ENCODE data around the gene UBIAD1.

The UBIAD1 gene

GRCh38 chr1:11331036-11331944 is 58.3 kb downstream of the UBIAD1 start:
- Histone ChIP-seq H3K79me2 (ENCODE audit: low read length) (no peaks in the 10 kb centered on the region), H3K9me3 (ENCODE audit: insufficient read depth, low read length) (no peaks in the 10 kb centered on the region), H3K27me3 (ENCODE audit: low read depth, low read length) (0 out of 2 replicates have a peak, but pooled peaks cover 5% of the 10 kb centered on the region), H2AFZ (ENCODE audit: low read depth, low read length) (no peak overlapping the region), H3K4me3 (ENCODE audit: low read length) (no peak overlapping the region), H4K20me1 (ENCODE audit: insufficient read depth, low read length) (no peaks in the 10 kb centered on the region), H3K4me2 (ENCODE audit: low read length) (no peak overlapping the region), H3K36me3 (replicated peaks; ENCODE audit: low read depth, low read length) (no peaks in the 10 kb centered on the region), H3K4me1 (ENCODE audit: low read length) (peaks cover 18% of the 10 kb centered on the region), H3K9ac (ENCODE audit: low read length) (no peak overlapping the region), H3K27ac (ENCODE audit: low read length) (no peak overlapping the region)
- TF ChIP-seq EZH2phosphoT487 (IDR thresholded peaks at IDR 0.05; ENCODE audit: low read depth), result no peak
- TF ChIP-seq CTCF (IDR thresholded peaks at IDR 0.05; ENCODE audit: low read depth, low read length), result no peak

- no peak overlapping the region for H3K4me3 ChIP-seq (ENCODE audit: low read length)
- no peak for TF ChIP-seq CTCF (IDR thresholded peaks at IDR 0.05; ENCODE audit: low read depth, low read length)
- TF ChIP-seq EZH2phosphoT487 (IDR thresholded peaks at IDR 0.05; ENCODE audit: low read depth), result no peak
- no peak overlapping the region for H3K4me2 ChIP-seq (ENCODE audit: low read length)
- no peaks in the 10 kb centered on the region for H3K79me2 ChIP-seq (ENCODE audit: low read length)
- no peak overlapping the region for H3K9ac ChIP-seq (ENCODE audit: low read length)
- H3K27me3 ChIP-seq (ENCODE audit: low read depth, low read length), result 0 out of 2 replicates have a peak, but pooled peaks cover 5% of the 10 kb centered on the region
- H3K4me1 ChIP-seq (ENCODE audit: low read length), result peaks cover 19% of the 10 kb centered on the region
- no peak overlapping the region for H3K27ac ChIP-seq (ENCODE audit: low read length)
- no peak overlapping the region for H2AFZ ChIP-seq (ENCODE audit: low read depth, low read length)
- H4K20me1 ChIP-seq (ENCODE audit: insufficient read depth, low read length), result no peaks in the 10 kb centered on the region
- no peaks in the 10 kb centered on the region for H3K36me3 ChIP-seq (replicated peaks; ENCODE audit: low read depth, low read length)
- H3K9me3 ChIP-seq (ENCODE audit: insufficient read depth, low read length), result no peaks in the 10 kb centered on the region
Observed at GRCh38 chr1:11331945-11332546, 59.0 kb downstream of the UBIAD1 start.

GRCh38 chr1:11333631-11334030 is 60.6 kb downstream of the UBIAD1 start:
- Histone ChIP-seq H3K4me1 (ENCODE audit: low read length) (peaks cover 19% of the 10 kb centered on the region), H3K4me3 (ENCODE audit: low read length) (no peak overlapping the region), H3K9ac (ENCODE audit: low read length) (no peak overlapping the region), H3K9me3 (ENCODE audit: insufficient read depth, low read length) (no peaks in the 10 kb centered on the region), H3K27me3 (ENCODE audit: low read depth, low read length) (0 out of 2 replicates have a peak, but pooled peaks cover 5% of the 10 kb centered on the region), H2AFZ (ENCODE audit: low read depth, low read length) (no peak overlapping the region), H3K79me2 (ENCODE audit: low read length) (no peaks in the 10 kb centered on the region), H3K4me2 (ENCODE audit: low read length) (no peak overlapping the region), H3K36me3 (replicated peaks; ENCODE audit: low read depth, low read length) (no peaks in the 10 kb centered on the region), H3K27ac (ENCODE audit: low read length) (no peak overlapping the region), H4K20me1 (ENCODE audit: insufficient read depth, low read length) (no peaks in the 10 kb centered on the region)
- TF ChIP-seq EZH2phosphoT487 (IDR thresholded peaks at IDR 0.05; ENCODE audit: low read depth) (no peak), CTCF (IDR thresholded peaks at IDR 0.05; ENCODE audit: low read depth, low read length) (no peak)

- Histone ChIP-seq H3K9me3 (ENCODE audit: insufficient read depth, low read length) (no peaks in the 10 kb centered on the region), H3K9ac (ENCODE audit: low read length) (no peak overlapping the region), H3K36me3 (replicated peaks; ENCODE audit: low read depth, low read length) (no peaks in the 10 kb centered on the region), H2AFZ (ENCODE audit: low read depth, low read length) (no peak overlapping the region), H3K27me3 (ENCODE audit: low read depth, low read length) (peaks cover 10% of the 10 kb centered on the region; the same call in 1 of the 2 replicates), H3K4me3 (ENCODE audit: low read length) (no peak overlapping the region), H4K20me1 (ENCODE audit: insufficient read depth, low read length) (no peaks in the 10 kb centered on the region), H3K4me2 (ENCODE audit: low read length) (no peak overlapping the region), H3K27ac (ENCODE audit: low read length) (no peak overlapping the region), H3K4me1 (ENCODE audit: low read length) (peaks cover 19% of the 10 kb centered on the region), H3K79me2 (ENCODE audit: low read length) (no peaks in the 10 kb centered on the region)
- no peak for TF ChIP-seq EZH2phosphoT487 (IDR thresholded peaks at IDR 0.05; ENCODE audit: low read depth)
- no peak for TF ChIP-seq CTCF (IDR thresholded peaks at IDR 0.05; ENCODE audit: low read depth, low read length)
Observed at GRCh38 chr1:11334261-11334804, 61.3 kb downstream of the UBIAD1 start.

All from OCI-LY3 (cell line).